ENCODE measurements around the gene RGS13.

- TF ChIP-seq GATA3 (IDR thresholded peaks at IDR 0.05; ENCODE audit: low read depth, low read length) = no peak
- no peak for TF ChIP-seq GATA2 (IDR thresholded peaks at IDR 0.05; ENCODE audit: low read depth, low read length)
Measured at GRCh38 chr1:192595299-192595698, 40.6 kb upstream of the RGS13 start.

All from SH-SY5Y (cell line).